ENCODE data around the gene MAPK12.

DNA sequence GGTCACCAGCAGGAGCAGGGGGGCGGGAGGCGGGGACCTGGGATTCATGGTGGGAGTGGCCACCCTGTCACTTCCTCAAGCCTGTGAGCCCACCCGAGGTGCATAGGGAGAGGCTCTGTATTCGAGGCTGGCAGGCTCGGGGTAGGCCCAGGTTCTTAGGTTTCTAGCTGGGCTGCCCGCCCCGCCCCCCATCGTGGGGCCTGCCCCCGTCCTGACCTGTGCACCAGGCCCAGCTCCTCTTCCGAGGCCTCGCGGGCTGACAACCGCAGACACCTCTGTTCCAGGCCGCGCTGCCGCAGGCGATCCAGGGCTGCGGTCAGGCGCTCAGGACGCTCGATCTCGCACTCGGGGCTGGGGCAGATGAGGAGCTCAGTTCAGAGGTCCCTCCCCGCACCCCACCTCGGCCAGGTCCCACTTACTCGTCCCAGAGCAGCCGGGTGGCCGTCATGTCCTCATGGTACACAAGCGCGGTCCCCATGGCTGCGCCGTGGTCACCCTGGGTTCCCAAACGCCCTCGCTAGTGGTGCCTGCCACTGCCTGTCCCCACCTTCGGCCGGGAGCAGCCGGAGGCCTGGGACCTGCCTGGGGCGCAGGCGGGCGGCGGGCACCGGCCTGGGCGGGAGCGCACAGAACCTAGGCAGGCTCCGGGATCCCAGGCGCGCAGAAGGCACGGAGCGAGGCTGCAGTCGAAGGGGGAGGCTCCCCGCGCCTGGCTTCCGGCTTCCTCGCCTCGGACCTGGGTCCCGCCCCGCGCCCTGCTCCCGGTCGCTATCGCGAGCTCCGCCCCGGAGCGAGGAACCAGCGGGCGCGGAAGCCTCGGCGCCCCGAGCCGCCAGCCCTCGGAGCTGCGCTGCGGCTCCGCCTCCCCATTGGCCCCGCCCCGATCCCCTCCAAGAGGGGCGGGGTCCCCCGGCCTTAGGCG lies 10.7 kb downstream of the MAPK12 start, which contains the start of gene HDAC10:
- TF ChIP-seq YY1 (IDR thresholded peaks at IDR 0.05) = no peak
- TF ChIP-seq, protein P1, sequence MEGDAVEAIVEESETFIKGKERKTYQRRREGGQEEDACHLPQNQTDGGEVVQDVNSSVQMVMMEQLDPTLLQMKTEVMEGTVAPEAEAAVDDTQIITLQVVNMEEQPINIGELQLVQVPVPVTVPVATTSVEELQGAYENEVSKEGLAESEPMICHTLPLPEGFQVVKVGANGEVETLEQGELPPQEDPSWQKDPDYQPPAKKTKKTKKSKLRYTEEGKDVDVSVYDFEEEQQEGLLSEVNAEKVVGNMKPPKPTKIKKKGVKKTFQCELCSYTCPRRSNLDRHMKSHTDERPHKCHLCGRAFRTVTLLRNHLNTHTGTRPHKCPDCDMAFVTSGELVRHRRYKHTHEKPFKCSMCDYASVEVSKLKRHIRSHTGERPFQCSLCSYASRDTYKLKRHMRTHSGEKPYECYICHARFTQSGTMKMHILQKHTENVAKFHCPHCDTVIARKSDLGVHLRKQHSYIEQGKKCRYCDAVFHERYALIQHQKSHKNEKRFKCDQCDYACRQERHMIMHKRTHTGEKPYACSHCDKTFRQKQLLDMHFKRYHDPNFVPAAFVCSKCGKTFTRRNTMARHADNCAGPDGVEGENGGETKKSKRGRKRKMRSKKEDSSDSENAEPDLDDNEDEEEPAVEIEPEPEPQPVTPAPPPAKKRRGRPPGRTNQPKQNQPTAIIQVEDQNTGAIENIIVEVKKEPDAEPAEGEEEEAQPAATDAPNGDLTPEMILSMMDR (IDR thresholded peaks at IDR 0.05; ENCODE audit: low read depth, low read length, missing input control) = no peak
- TF ChIP-seq, protein P2, sequence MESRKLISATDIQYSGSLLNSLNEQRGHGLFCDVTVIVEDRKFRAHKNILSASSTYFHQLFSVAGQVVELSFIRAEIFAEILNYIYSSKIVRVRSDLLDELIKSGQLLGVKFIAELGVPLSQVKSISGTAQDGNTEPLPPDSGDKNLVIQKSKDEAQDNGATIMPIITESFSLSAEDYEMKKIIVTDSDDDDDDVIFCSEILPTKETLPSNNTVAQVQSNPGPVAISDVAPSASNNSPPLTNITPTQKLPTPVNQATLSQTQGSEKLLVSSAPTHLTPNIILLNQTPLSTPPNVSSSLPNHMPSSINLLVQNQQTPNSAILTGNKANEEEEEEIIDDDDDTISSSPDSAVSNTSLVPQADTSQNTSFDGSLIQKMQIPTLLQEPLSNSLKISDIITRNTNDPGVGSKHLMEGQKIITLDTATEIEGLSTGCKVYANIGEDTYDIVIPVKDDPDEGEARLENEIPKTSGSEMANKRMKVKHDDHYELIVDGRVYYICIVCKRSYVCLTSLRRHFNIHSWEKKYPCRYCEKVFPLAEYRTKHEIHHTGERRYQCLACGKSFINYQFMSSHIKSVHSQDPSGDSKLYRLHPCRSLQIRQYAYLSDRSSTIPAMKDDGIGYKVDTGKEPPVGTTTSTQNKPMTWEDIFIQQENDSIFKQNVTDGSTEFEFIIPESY (IDR thresholded peaks at IDR 0.05) = no peak
- no peak for TF ChIP-seq SP1 (IDR thresholded peaks at IDR 0.05)
- TF ChIP-seq FOXA2 (IDR thresholded peaks at IDR 0.05) = no peak
- TF ChIP-seq RXRA (IDR thresholded peaks at IDR 0.05) = no peak
- TF ChIP-seq, protein P3, sequence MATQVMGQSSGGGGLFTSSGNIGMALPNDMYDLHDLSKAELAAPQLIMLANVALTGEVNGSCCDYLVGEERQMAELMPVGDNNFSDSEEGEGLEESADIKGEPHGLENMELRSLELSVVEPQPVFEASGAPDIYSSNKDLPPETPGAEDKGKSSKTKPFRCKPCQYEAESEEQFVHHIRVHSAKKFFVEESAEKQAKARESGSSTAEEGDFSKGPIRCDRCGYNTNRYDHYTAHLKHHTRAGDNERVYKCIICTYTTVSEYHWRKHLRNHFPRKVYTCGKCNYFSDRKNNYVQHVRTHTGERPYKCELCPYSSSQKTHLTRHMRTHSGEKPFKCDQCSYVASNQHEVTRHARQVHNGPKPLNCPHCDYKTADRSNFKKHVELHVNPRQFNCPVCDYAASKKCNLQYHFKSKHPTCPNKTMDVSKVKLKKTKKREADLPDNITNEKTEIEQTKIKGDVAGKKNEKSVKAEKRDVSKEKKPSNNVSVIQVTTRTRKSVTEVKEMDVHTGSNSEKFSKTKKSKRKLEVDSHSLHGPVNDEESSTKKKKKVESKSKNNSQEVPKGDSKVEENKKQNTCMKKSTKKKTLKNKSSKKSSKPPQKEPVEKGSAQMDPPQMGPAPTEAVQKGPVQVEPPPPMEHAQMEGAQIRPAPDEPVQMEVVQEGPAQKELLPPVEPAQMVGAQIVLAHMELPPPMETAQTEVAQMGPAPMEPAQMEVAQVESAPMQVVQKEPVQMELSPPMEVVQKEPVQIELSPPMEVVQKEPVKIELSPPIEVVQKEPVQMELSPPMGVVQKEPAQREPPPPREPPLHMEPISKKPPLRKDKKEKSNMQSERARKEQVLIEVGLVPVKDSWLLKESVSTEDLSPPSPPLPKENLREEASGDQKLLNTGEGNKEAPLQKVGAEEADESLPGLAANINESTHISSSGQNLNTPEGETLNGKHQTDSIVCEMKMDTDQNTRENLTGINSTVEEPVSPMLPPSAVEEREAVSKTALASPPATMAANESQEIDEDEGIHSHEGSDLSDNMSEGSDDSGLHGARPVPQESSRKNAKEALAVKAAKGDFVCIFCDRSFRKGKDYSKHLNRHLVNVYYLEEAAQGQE (IDR thresholded peaks at IDR 0.05) = no peak
- TF ChIP-seq, protein P4, sequence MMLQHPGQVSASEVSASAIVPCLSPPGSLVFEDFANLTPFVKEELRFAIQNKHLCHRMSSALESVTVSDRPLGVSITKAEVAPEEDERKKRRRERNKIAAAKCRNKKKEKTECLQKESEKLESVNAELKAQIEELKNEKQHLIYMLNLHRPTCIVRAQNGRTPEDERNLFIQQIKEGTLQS (IDR thresholded peaks at IDR 0.05) = no peak
- TF ChIP-seq, protein P5, sequence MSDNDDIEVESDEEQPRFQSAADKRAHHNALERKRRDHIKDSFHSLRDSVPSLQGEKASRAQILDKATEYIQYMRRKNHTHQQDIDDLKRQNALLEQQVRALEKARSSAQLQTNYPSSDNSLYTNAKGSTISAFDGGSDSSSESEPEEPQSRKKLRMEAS (IDR thresholded peaks at IDR 0.05) = no peak

Data from liver (tissue), 3 donors.